K562 (cell line): Measurements from ENCODE around the gene CIART.

ENCODE experiments used
- ATF7 ChIP-seq: fragments of 450-650 bp; IDR thresholded peaks from 2 replicates; pipeline ENCODE4 v1.7.1; 2014; ENCODE audit warnings: mild to moderate bottlenecking, moderate library complexity
- FOXK2 ChIP-seq, 2 experiments: fragments of 450-650 bp; IDR thresholded peaks in 1 of 2; conservative IDR thresholded peaks in 1 of 2; 2 replicates each; pipeline ENCODE4 v1.6.1; 2016; ENCODE audit warnings: low read depth in 2 of 2, mild to moderate bottlenecking in 1 of 2
- JUND ChIP-seq, 2 experiments: IDR thresholded peaks; 2 replicates in 1 of 2; 3 replicates in 1 of 2; pipeline ENCODE4 v1.6.1; 2011; ENCODE audit warnings: borderline replicate concordance in 2 of 2, low read depth in 2 of 2, low read length in 2 of 2, improper control_type of control experiment in 1 of 2, missing biosample characterization in 1 of 2, missing genetic modification characterization in 1 of 2, missing genetic modification reagents in 1 of 2
- MYC ChIP-seq, 2 experiments: fragments of 250-450 bp in 1 of 2; sonication (Bioruptor Pico) in 1 of 2; IDR thresholded peaks; 2 replicates each; pipeline versions ENCODE4 v1.5.1 to v1.6.1; 2012 to 2021; ENCODE audit warnings: low read depth in 2 of 2, borderline replicate concordance in 1 of 2, improper control_type of control experiment in 1 of 2, low read length in 1 of 2, mild to moderate bottlenecking in 1 of 2, moderate library complexity in 1 of 2
- NR3C1 ChIP-seq: sonication (generic); formaldehyde crosslinking; IDR thresholded peaks from 2 replicates; pipeline ENCODE4 v1.8.1; 2022; ENCODE audit warnings: missing genetic modification reagents
- TEAD4 ChIP-seq, 2 experiments: sonication (generic) in 1 of 2; formaldehyde crosslinking in 1 of 2; IDR thresholded peaks; 2 replicates each; pipeline versions ENCODE4 v1.6.1 to v1.8.0; 2012 to 2022; ENCODE audit warnings: borderline replicate concordance in 1 of 2, inconsistent platforms in 1 of 2, low read length in 1 of 2, mild to moderate bottlenecking in 1 of 2, missing genetic modification reagents in 1 of 2
- TF ChIP-seq, protein P1 (sequence below): fragments of 150-350 bp; IDR thresholded peaks from 2 replicates; pipeline ENCODE4 v1.6.1; 2014; ENCODE audit warnings: low read depth, mild to moderate bottlenecking, low read length, borderline replicate concordance
- TF ChIP-seq, protein P2 (sequence below), 3 experiments: IDR thresholded peaks in 2 of 3; conservative IDR thresholded peaks in 1 of 3; 2 replicates each; pipeline ENCODE4 v1.5.1; 2011 to 2012; ENCODE audit warnings: low read length in 3 of 3, mild to moderate bottlenecking in 3 of 3, control low read depth in 2 of 3, improper control_type of control experiment in 1 of 3, inconsistent platforms in 1 of 3, low read depth in 1 of 3, mixed read lengths in 1 of 3, moderate library complexity in 1 of 3; ENCODE audit not compliant: insufficient read depth in 2 of 3
- TF ChIP-seq, protein P3 (sequence below): fragments of 250-450 bp; sonication (Bioruptor Pico); IDR thresholded peaks from 2 replicates; pipeline ENCODE4 v1.4.0; 2020; ENCODE audit warnings: mild to moderate bottlenecking, moderate library complexity

DNA sequence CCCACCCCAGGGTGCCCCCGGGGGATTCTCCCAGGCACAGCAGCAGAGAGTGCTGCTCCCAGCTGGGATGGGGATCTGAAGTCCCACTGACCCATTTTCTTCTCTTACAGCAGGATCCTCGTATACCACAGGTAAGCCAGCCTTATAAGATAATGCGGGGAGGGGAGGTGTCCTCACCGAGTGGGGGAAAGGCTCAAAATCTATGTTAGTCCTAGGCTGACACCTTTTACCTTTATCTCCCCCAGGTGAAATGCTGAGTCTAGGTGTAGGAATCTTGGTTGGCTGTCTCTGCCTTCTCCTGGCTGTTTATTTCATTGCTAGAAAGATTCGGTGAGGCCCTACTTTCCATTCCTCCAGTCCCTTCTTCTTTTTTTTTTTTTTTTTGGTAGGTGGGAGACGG lies 18.8 kb upstream of the CIART start:
- TF ChIP-seq NR3C1 (CRISPR knock-in tag) (no peak), MYC (IDR thresholded peaks at IDR 0.05; ENCODE audit: low read depth, low read length) (no peak), MYC (CRISPR knock-in tag; IDR thresholded peaks at IDR 0.05; ENCODE audit: borderline replicate concordance, low read depth) (no peak), ATF7 (no peak), JUND (IDR thresholded peaks at IDR 0.05; ENCODE audit: borderline replicate concordance, low read depth, low read length) (no peak), JUND (tag; IDR thresholded peaks at IDR 0.05; ENCODE audit: borderline replicate concordance, low read depth, low read length) (no peak), FOXK2 (conservative IDR thresholded peaks at IDR 0.05 in 1 of 2, IDR thresholded peaks at IDR 0.05 in 1 of 2; ENCODE audit: low read depth in 2 of 2) (no peak), TEAD4 (IDR thresholded peaks at IDR 0.05; ENCODE audit: low read length) (no peak), TEAD4 (CRISPR knock-in tag; IDR thresholded peaks at IDR 0.05; ENCODE audit: borderline replicate concordance) (no peak)
- TF ChIP-seq, protein P1, sequence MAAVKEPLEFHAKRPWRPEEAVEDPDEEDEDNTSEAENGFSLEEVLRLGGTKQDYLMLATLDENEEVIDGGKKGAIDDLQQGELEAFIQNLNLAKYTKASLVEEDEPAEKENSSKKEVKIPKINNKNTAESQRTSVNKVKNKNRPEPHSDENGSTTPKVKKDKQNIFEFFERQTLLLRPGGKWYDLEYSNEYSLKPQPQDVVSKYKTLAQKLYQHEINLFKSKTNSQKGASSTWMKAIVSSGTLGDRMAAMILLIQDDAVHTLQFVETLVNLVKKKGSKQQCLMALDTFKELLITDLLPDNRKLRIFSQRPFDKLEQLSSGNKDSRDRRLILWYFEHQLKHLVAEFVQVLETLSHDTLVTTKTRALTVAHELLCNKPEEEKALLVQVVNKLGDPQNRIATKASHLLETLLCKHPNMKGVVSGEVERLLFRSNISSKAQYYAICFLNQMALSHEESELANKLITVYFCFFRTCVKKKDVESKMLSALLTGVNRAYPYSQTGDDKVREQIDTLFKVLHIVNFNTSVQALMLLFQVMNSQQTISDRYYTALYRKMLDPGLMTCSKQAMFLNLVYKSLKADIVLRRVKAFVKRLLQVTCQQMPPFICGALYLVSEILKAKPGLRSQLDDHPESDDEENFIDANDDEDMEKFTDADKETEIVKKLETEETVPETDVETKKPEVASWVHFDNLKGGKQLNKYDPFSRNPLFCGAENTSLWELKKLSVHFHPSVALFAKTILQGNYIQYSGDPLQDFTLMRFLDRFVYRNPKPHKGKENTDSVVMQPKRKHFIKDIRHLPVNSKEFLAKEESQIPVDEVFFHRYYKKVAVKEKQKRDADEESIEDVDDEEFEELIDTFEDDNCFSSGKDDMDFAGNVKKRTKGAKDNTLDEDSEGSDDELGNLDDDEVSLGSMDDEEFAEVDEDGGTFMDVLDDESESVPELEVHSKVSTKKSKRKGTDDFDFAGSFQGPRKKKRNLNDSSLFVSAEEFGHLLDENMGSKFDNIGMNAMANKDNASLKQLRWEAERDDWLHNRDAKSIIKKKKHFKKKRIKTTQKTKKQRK = no peak
- TF ChIP-seq, protein P2, sequence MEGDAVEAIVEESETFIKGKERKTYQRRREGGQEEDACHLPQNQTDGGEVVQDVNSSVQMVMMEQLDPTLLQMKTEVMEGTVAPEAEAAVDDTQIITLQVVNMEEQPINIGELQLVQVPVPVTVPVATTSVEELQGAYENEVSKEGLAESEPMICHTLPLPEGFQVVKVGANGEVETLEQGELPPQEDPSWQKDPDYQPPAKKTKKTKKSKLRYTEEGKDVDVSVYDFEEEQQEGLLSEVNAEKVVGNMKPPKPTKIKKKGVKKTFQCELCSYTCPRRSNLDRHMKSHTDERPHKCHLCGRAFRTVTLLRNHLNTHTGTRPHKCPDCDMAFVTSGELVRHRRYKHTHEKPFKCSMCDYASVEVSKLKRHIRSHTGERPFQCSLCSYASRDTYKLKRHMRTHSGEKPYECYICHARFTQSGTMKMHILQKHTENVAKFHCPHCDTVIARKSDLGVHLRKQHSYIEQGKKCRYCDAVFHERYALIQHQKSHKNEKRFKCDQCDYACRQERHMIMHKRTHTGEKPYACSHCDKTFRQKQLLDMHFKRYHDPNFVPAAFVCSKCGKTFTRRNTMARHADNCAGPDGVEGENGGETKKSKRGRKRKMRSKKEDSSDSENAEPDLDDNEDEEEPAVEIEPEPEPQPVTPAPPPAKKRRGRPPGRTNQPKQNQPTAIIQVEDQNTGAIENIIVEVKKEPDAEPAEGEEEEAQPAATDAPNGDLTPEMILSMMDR (IDR thresholded peaks at IDR 0.05 in 2 of 3, conservative IDR thresholded peaks at IDR 0.05 in 1 of 3; ENCODE audit: insufficient read depth in 2 of 3, low read depth in 1 of 3, low read length in 3 of 3) = no peak
- TF ChIP-seq, protein P3, sequence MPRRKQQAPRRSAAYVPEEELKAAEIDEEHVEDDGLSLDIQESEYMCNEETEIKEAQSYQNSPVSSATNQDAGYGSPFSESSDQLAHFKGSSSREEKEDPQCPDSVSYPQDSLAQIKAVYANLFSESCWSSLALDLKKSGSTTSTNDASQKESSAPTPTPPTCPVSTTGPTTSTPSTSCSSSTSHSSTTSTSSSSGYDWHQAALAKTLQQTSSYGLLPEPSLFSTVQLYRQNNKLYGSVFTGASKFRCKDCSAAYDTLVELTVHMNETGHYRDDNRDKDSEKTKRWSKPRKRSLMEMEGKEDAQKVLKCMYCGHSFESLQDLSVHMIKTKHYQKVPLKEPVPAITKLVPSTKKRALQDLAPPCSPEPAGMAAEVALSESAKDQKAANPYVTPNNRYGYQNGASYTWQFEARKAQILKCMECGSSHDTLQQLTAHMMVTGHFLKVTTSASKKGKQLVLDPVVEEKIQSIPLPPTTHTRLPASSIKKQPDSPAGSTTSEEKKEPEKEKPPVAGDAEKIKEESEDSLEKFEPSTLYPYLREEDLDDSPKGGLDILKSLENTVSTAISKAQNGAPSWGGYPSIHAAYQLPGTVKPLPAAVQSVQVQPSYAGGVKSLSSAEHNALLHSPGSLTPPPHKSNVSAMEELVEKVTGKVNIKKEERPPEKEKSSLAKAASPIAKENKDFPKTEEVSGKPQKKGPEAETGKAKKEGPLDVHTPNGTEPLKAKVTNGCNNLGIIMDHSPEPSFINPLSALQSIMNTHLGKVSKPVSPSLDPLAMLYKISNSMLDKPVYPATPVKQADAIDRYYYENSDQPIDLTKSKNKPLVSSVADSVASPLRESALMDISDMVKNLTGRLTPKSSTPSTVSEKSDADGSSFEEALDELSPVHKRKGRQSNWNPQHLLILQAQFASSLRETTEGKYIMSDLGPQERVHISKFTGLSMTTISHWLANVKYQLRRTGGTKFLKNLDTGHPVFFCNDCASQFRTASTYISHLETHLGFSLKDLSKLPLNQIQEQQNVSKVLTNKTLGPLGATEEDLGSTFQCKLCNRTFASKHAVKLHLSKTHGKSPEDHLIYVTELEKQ (CRISPR knock-in tag) = no peak
